ENCODE measurements around the gene ISCA2.

ISCA2 gene

DNA sequence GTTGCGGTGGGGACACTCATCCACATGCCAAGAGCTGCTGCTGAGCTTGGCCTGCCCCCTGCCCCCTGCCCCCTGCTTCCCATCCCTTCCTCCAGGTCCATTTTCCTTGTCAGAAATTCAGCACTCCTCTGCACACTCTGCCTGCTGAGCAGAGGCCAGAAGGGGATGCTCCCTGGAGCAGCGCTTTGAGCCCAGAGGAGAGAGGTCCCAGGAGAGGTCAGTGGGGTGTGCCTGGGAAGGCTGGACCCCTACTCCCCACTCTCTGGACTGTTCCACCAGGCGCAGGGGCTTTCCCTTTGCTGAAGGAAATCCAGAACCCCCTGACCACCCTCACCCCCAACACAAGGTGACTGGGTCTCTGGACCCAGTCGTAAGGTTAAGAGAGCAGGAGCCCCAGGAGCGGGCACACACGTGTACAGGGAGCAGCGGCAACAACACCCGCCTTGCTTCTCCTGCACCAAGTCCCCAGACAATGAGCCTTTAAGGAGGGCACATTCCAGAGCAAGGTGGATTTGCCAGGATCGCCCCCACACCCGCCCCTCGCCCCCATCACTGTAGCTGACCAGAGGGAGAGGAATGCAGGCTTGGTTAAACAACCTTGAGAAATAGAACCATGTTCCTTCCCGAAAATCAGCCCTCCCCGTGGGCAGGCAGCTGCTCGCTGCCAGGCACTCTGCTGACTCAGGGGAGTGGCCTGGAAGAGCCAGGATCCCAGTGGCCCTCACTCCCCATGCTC is 30.7 kb downstream of the ISCA2 start:
- no peaks in the 10 kb centered on the region for H3K9me3 ChIP-seq (ENCODE audit: control insufficient read depth, low read depth, low read length)
- no peaks in the 10 kb centered on the region for H3K36me3 ChIP-seq (ENCODE audit: control insufficient read depth, low read depth, low read length)
- H3K27me3 ChIP-seq (ENCODE audit: control insufficient read depth, insufficient read depth, low read length): no peaks in the 10 kb centered on the region
- H3K4me1 ChIP-seq (ENCODE audit: control insufficient read depth, low read depth, low read length): no peaks in the 10 kb centered on the region
- H3K9ac ChIP-seq (ENCODE audit: low read length): no peak overlapping the region
- H3K4me3 ChIP-seq (ENCODE audit: low read length): no peak overlapping the region
- H3K27ac ChIP-seq (ENCODE audit: low read length): no peak overlapping the region

DNA sequence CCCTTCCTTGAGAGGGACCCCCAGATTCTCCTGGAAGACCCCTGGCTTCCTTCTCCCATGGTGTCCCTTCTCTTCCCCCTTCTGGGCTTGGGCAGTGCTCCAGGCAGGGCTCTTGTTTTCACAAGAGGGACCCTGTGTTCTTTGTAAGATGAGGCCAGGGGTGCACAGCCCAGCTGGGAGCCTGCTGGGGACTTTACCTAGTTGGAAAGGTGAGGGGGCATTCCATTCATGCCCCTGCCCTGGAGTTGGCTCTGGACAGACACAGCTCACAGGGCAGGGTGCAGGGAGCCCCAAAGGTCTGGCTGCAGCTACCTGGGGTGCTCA is 31.2 kb downstream of the ISCA2 start:
- no peak overlapping the region for H3K9ac ChIP-seq (ENCODE audit: low read length)
- no peaks in the 10 kb centered on the region for H3K27me3 ChIP-seq (ENCODE audit: control insufficient read depth, insufficient read depth, low read length)
- H3K4me3 ChIP-seq (ENCODE audit: low read length): no peak overlapping the region
- H3K27ac ChIP-seq (ENCODE audit: low read length): no peak overlapping the region
- no peaks in the 10 kb centered on the region for H3K4me1 ChIP-seq (ENCODE audit: control insufficient read depth, low read depth, low read length)
- H3K9me3 ChIP-seq (ENCODE audit: control insufficient read depth, low read depth, low read length): no peaks in the 10 kb centered on the region
- H3K36me3 ChIP-seq (ENCODE audit: control insufficient read depth, low read depth, low read length): no peaks in the 10 kb centered on the region

GRCh38 chr14:74525361-74525851 is 31.8 kb downstream of the ISCA2 start:
- H3K4me3 ChIP-seq (ENCODE audit: low read length): no peak overlapping the region
- no peaks in the 10 kb centered on the region for H3K36me3 ChIP-seq (ENCODE audit: control insufficient read depth, low read depth, low read length)
- H3K9ac ChIP-seq (ENCODE audit: low read length): no peak overlapping the region
- H3K27me3 ChIP-seq (ENCODE audit: control insufficient read depth, insufficient read depth, low read length): no peaks in the 10 kb centered on the region
- no peak overlapping the region for H3K27ac ChIP-seq (ENCODE audit: low read length)
- no peaks in the 10 kb centered on the region for H3K9me3 ChIP-seq (ENCODE audit: control insufficient read depth, low read depth, low read length)
- H3K4me1 ChIP-seq (ENCODE audit: control insufficient read depth, low read depth, low read length): no peaks in the 10 kb centered on the region

DNA sequence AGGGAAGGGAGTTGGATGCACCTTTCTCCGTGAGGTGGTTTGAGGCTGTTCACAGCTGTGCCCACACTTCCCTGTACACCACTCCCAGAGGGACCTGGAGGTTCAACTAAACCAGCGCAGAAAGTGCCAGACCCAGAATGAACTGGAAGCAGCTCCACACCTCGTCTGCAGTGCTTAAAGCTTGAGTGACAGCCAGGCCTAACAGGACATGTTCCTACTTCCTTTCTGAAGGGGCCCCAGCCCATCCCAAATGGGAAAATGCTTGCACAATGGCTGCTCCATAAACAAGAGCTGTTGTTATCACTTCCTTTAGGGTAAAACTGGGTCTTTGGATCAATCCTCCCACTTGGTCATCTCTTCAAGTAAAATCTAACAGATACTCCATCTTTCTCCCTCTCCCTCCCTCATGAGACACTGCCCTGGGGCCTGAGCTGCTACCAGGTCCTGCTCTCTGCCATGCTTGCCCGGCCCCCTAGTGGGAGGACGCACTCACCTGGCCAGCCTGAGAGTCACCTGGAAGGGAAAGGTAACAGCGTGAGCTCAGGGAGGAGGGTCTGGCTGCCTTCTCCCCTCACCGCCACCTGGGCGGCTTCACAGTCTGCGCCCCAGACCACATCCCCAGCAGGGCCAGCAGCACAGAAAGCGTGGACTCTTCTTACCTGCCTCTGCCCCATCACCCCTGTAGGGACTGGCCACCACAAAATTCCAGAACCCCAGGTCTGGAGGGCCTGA is 33.5 kb downstream of the ISCA2 start:
- H3K27me3 ChIP-seq (ENCODE audit: control insufficient read depth, insufficient read depth, low read length): no peaks in the 10 kb centered on the region
- H3K9ac ChIP-seq (ENCODE audit: low read length): no peak overlapping the region
- H3K4me3 ChIP-seq (ENCODE audit: low read length): no peak overlapping the region
- no peaks in the 10 kb centered on the region for H3K4me1 ChIP-seq (ENCODE audit: control insufficient read depth, low read depth, low read length)
- H3K9me3 ChIP-seq (ENCODE audit: control insufficient read depth, low read depth, low read length): no peaks in the 10 kb centered on the region
- no peak overlapping the region for H3K27ac ChIP-seq (ENCODE audit: low read length)
- no peaks in the 10 kb centered on the region for H3K36me3 ChIP-seq (ENCODE audit: control insufficient read depth, low read depth, low read length)

GRCh38 chr14:74527736-74528280 is 34.2 kb downstream of the ISCA2 start:
- H3K4me1 ChIP-seq (ENCODE audit: control insufficient read depth, low read depth, low read length): no peaks in the 10 kb centered on the region
- H3K9me3 ChIP-seq (ENCODE audit: control insufficient read depth, low read depth, low read length): no peaks in the 10 kb centered on the region

GRCh38 chr14:74528406-74528805 is 34.8 kb downstream of the ISCA2 start:
- H3K27me3 ChIP-seq (ENCODE audit: control insufficient read depth, insufficient read depth, low read length): no peaks in the 10 kb centered on the region
- no peak overlapping the region for H3K27ac ChIP-seq (ENCODE audit: low read length)
- H3K4me3 ChIP-seq (ENCODE audit: low read length): no peak overlapping the region
- no peaks in the 10 kb centered on the region for H3K4me1 ChIP-seq (ENCODE audit: control insufficient read depth, low read depth, low read length)
- H3K36me3 ChIP-seq (ENCODE audit: control insufficient read depth, low read depth, low read length): no peaks in the 10 kb centered on the region
- H3K9ac ChIP-seq (ENCODE audit: low read length): no peak overlapping the region
- no peaks in the 10 kb centered on the region for H3K9me3 ChIP-seq (ENCODE audit: control insufficient read depth, low read depth, low read length)

More at GRCh38 chr14:74527736-74528280, 34.2 kb downstream of the ISCA2 start:
- Histone ChIP-seq H3K27ac (ENCODE audit: low read length) (no peak overlapping the region), H3K27me3 (ENCODE audit: control insufficient read depth, insufficient read depth, low read length) (no peaks in the 10 kb centered on the region), H3K36me3 (ENCODE audit: control insufficient read depth, low read depth, low read length) (no peaks in the 10 kb centered on the region), H3K9ac (ENCODE audit: low read length) (no peak overlapping the region), H3K4me3 (ENCODE audit: low read length) (no peak overlapping the region)

DNA sequence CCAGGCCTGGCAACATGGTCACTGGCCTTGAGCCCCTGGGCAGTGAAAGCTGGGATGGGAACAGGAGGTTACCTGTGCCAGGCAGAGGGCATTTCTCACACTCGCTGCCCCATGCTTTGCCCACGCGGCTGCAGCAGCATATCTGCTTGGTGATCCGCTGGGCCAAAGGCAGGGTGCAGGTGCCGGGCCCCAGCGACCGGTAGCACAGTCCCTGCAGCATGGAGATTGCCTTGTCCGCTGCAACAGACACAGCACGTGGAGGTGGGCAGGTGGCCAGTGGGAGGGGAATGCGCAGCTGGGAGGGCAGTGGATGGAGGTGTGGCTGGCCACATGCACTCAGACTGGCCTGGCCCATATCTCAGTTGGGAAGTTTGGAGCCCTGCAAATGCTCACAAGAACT is 35.3 kb downstream of the ISCA2 start:
- Histone ChIP-seq H3K9ac (ENCODE audit: low read length) (no peak overlapping the region), H3K4me1 (ENCODE audit: control insufficient read depth, low read depth, low read length) (no peaks in the 10 kb centered on the region), H3K4me3 (ENCODE audit: low read length) (no peak overlapping the region), H3K36me3 (ENCODE audit: control insufficient read depth, low read depth, low read length) (no peaks in the 10 kb centered on the region), H3K9me3 (ENCODE audit: control insufficient read depth, low read depth, low read length) (no peaks in the 10 kb centered on the region), H3K27ac (ENCODE audit: low read length) (no peak overlapping the region), H3K27me3 (ENCODE audit: control insufficient read depth, insufficient read depth, low read length) (no peaks in the 10 kb centered on the region)

GRCh38 chr14:74531006-74531405 is 37.4 kb downstream of the ISCA2 start:
- Histone ChIP-seq H3K9me3 (ENCODE audit: control insufficient read depth, low read depth, low read length) (no peaks in the 10 kb centered on the region), H3K27me3 (ENCODE audit: control insufficient read depth, insufficient read depth, low read length) (no peaks in the 10 kb centered on the region), H3K4me3 (ENCODE audit: low read length) (no peak overlapping the region), H3K9ac (ENCODE audit: low read length) (no peak overlapping the region), H3K36me3 (ENCODE audit: control insufficient read depth, low read depth, low read length) (no peaks in the 10 kb centered on the region), H3K4me1 (ENCODE audit: control insufficient read depth, low read depth, low read length) (no peaks in the 10 kb centered on the region), H3K27ac (ENCODE audit: low read length) (no peak overlapping the region)

DNA sequence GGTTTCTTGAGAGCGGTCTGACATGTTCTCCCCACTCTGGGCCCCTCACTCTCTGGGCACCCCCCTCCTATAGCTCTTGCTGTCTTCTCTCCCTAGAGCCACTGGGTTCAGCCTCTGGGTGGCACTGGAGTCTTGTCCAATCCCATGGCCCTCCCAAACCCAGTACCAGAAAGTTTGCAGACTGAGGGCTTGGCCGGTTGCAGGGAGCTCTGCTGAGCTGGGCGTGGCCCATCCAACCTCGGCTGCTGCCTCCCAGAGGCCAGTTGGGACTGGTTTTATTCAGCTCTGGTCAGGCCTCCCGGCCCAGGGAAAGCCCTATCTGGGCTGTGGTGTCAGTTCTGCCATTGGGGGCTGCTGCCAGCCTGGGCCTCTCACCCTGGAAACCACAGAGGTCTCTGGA is 37.9 kb downstream of the ISCA2 start:
- Histone ChIP-seq H3K9ac (ENCODE audit: low read length) (no peak overlapping the region), H3K27ac (ENCODE audit: low read length) (no peak overlapping the region), H3K4me1 (ENCODE audit: control insufficient read depth, low read depth, low read length) (no peaks in the 10 kb centered on the region), H3K9me3 (ENCODE audit: control insufficient read depth, low read depth, low read length) (no peaks in the 10 kb centered on the region), H3K27me3 (ENCODE audit: control insufficient read depth, insufficient read depth, low read length) (no peaks in the 10 kb centered on the region), H3K4me3 (ENCODE audit: low read length) (no peak overlapping the region), H3K36me3 (ENCODE audit: control insufficient read depth, low read depth, low read length) (no peaks in the 10 kb centered on the region)

DNA sequence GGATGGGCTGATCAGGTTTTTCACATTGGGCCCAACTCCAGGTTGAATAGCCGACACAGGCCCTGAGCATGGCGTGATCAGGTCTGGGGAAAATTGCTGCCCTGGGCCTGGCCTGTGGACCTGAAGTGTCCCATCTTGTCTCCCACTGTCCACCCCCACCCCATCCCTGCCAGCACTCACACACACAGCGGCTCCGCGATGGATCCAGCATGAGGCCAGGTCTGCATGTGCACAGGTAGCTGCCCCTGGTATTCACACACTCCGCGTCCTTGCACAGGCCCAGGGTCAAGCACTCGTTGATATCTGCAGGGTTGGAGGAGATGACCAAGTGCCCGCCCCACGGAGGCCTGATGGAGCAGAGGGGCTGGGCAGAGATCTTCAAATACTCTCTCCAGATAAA is 38.7 kb downstream of the ISCA2 start:
- no peaks in the 10 kb centered on the region for H3K9me3 ChIP-seq (ENCODE audit: control insufficient read depth, low read depth, low read length)
- H3K4me3 ChIP-seq (ENCODE audit: low read length): no peak overlapping the region
- no peak overlapping the region for H3K27ac ChIP-seq (ENCODE audit: low read length)
- no peaks in the 10 kb centered on the region for H3K36me3 ChIP-seq (ENCODE audit: control insufficient read depth, low read depth, low read length)
- H3K4me1 ChIP-seq (ENCODE audit: control insufficient read depth, low read depth, low read length): no peaks in the 10 kb centered on the region
- no peaks in the 10 kb centered on the region for H3K27me3 ChIP-seq (ENCODE audit: control insufficient read depth, insufficient read depth, low read length)
- H3K9ac ChIP-seq (ENCODE audit: low read length): no peak overlapping the region

GRCh38 chr14:74533576-74533975 is 40.0 kb downstream of the ISCA2 start:
- no peak overlapping the region for H3K4me3 ChIP-seq (ENCODE audit: low read length)
- H3K9me3 ChIP-seq (ENCODE audit: control insufficient read depth, low read depth, low read length): no peaks in the 10 kb centered on the region
- H3K36me3 ChIP-seq (ENCODE audit: control insufficient read depth, low read depth, low read length): no peaks in the 10 kb centered on the region

More at GRCh38 chr14:74533576-74533975, 40.0 kb downstream of the ISCA2 start:
- no peak overlapping the region for H3K27ac ChIP-seq (ENCODE audit: low read length)
- H3K4me1 ChIP-seq (ENCODE audit: control insufficient read depth, low read depth, low read length): no peaks in the 10 kb centered on the region
- no peaks in the 10 kb centered on the region for H3K27me3 ChIP-seq (ENCODE audit: control insufficient read depth, insufficient read depth, low read length)
- no peak overlapping the region for H3K9ac ChIP-seq (ENCODE audit: low read length)
